Mesenchymal stem cell (in vitro differentiated cells and primary cell): ENCODE results near the gene PTPRR.

Experiments
- DNase-seq: peaks from one replicate; pipeline ENCODE4 v3.0.0-alpha.2; 2013
- H2AFZ ChIP-seq: one replicate; pipeline ENCODE4 v1.6.1; 2013; ENCODE audit warnings: low read depth, mild to moderate bottlenecking, control low read depth, inconsistent platforms, low read length, moderate library complexity
- H2AK5ac ChIP-seq: 2 replicates; pipeline ENCODE4 v1.6.1; 2013; ENCODE audit warnings: low read length, moderate library complexity, mild to moderate bottlenecking, inconsistent platforms; ENCODE audit not compliant: severe bottlenecking
- H2BK120ac ChIP-seq: one replicate; pipeline ENCODE4 v1.6.1; 2013; ENCODE audit warnings: low read depth, mild to moderate bottlenecking, inconsistent platforms, low read length, moderate library complexity
- H2BK12ac ChIP-seq, 2 experiments: one replicate each; pipeline ENCODE4 v1.6.1; 2013; ENCODE audit warnings: inconsistent platforms in 2 of 2, low read length in 2 of 2, mild to moderate bottlenecking in 2 of 2, moderate library complexity in 2 of 2, control low read depth in 1 of 2
- H2BK15ac ChIP-seq: one replicate; pipeline ENCODE4 v1.6.1; 2013; ENCODE audit warnings: mild to moderate bottlenecking, low read depth, inconsistent platforms; ENCODE audit not compliant: poor library complexity, severe bottlenecking
- H2BK5ac ChIP-seq: 2 replicates; pipeline ENCODE4 v1.6.1; 2013; ENCODE audit warnings: low read depth, mild to moderate bottlenecking, low read length, control low read depth, inconsistent platforms; ENCODE audit not compliant: poor library complexity, severe bottlenecking
- H3K14ac ChIP-seq, 2 experiments: one replicate each; pipeline ENCODE4 v1.6.1; 2013; ENCODE audit warnings: inconsistent platforms in 2 of 2, low read length in 2 of 2, control low read depth in 1 of 2, mild to moderate bottlenecking in 1 of 2, moderate library complexity in 1 of 2
- H3K18ac ChIP-seq, 2 experiments: one replicate each; pipeline ENCODE4 v1.6.1; 2013; ENCODE audit warnings: inconsistent platforms in 2 of 2, low read length in 2 of 2, control low read depth in 1 of 2, low read depth in 1 of 2, mild to moderate bottlenecking in 1 of 2
- H3K23ac ChIP-seq, 2 experiments: one replicate each; pipeline ENCODE4 v1.6.1; 2013; ENCODE audit warnings: inconsistent platforms in 2 of 2, low read length in 2 of 2, mild to moderate bottlenecking in 2 of 2, moderate library complexity in 2 of 2, control low read depth in 1 of 2
- H3K27ac ChIP-seq: 2 replicates; pipeline ENCODE4 v1.5.1; 2013; ENCODE audit warnings: mild to moderate bottlenecking, moderate library complexity, low read length, control low read depth, inconsistent platforms; ENCODE audit not compliant: poor library complexity, severe bottlenecking
- H3K27me3 ChIP-seq, 2 experiments: 2 replicates each; pipeline versions ENCODE4 v1.6.1 to v1.7.0; 2013; ENCODE audit warnings: low read length in 2 of 2, mild to moderate bottlenecking in 2 of 2, moderate library complexity in 2 of 2, control low read depth in 1 of 2, inconsistent platforms in 1 of 2; ENCODE audit not compliant: control insufficient read depth in 1 of 2, insufficient read depth in 1 of 2
- H3K36me3 ChIP-seq, 2 experiments: 2 replicates each; pipeline versions ENCODE4 v1.6.1 to v1.7.0; 2013; ENCODE audit warnings: low read length in 2 of 2, control low read depth in 1 of 2, inconsistent platforms in 1 of 2, low read depth in 1 of 2, mild to moderate bottlenecking in 1 of 2; ENCODE audit not compliant: insufficient read depth in 2 of 2, control insufficient read depth in 1 of 2
- H3K4ac ChIP-seq, 2 experiments: one replicate each; pipeline ENCODE4 v1.6.1; 2013; ENCODE audit warnings: inconsistent platforms in 2 of 2, low read length in 2 of 2, mild to moderate bottlenecking in 2 of 2, moderate library complexity in 2 of 2, control low read depth in 1 of 2, low read depth in 1 of 2
- H3K4me1 ChIP-seq: 2 replicates; pipeline ENCODE4 v1.6.1; 2013; ENCODE audit warnings: low read depth, low read length, control low read depth; ENCODE audit not compliant: control insufficient read depth, insufficient read depth
- H3K4me2 ChIP-seq: 2 replicates; pipeline ENCODE4 v1.6.1; 2013; ENCODE audit warnings: low read length, mild to moderate bottlenecking, inconsistent platforms; ENCODE audit not compliant: poor library complexity, severe bottlenecking
- H3K4me3 ChIP-seq, 2 experiments: 2 replicates each; pipeline versions ENCODE4 v1.5.1 to v1.7.0; 2013; ENCODE audit warnings: low read length in 2 of 2, mild to moderate bottlenecking in 2 of 2, control low read depth in 1 of 2, low read depth in 1 of 2; ENCODE audit not compliant: insufficient read depth in 1 of 2
- H3K79me1 ChIP-seq: replicated peaks from 2 replicates; pipeline ENCODE4 v1.6.1; 2013; ENCODE audit warnings: mild to moderate bottlenecking, control low read depth, low read length, inconsistent platforms; ENCODE audit not compliant: poor library complexity, severe bottlenecking
- H3K9ac ChIP-seq: 2 replicates; pipeline ENCODE4 v1.7.0; 2013; ENCODE audit warnings: mild to moderate bottlenecking, low read length, moderate library complexity
- H3K9me3 ChIP-seq: 2 replicates; pipeline ENCODE4 v1.7.0; 2013; ENCODE audit warnings: mild to moderate bottlenecking, low read length; ENCODE audit not compliant: control insufficient read depth
- H4K8ac ChIP-seq: one replicate; pipeline ENCODE4 v1.6.1; 2013; ENCODE audit warnings: inconsistent platforms, mild to moderate bottlenecking, low read length, moderate library complexity
- H4K91ac ChIP-seq: one replicate; pipeline ENCODE4 v1.6.1; 2013; ENCODE audit warnings: mild to moderate bottlenecking, low read length, inconsistent platforms
- WGBS: methylation state at CpG from one replicate; pipeline ENCODE4 v1.1.7; 2013; ENCODE audit warnings: mixed read lengths; 5-methylcytosine and 5-hydroxymethylcytosine counted together

The PTPRR gene

DNA sequence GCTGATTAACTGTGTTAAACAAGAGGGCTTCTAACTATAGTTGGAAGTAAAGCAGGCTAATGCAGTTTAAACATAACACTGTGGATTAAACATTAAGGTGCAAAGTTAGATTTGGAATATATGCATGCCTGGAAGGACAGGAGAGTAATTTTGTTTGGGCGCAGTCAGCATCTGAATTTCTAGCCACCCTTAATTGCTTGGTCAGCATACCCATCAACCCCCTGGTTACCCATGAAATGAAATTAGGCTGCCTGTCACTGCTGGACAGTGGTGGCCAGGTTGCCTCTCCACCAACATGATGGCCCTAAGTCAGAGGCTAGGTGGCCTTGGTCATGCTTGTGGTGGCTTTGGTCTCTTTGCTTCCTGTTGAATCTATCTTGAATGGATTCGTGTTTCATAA lies 253.3 kb downstream of the PTPRR start:
- no peaks in the 10 kb centered on the region for H3K27me3 ChIP-seq

DNA sequence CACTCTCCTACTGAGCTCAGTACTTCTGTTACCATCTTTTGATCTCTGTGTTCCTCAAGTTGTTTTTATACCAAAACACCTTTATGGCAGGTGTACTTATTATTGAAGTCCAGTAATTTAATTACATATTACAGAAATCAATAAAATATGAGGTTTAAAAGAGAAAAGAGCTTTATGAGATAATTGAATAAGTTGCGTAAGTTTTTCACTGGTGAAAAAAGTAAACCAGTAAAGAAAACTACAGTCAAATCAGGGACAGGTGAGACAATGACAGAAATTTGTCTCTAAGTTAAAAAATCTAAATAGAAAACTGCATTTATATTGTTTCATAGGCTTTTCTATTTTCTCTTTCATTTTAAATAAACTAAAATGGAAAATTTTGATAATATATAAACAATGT lies 254.2 kb downstream of the PTPRR start:
- no peaks in the 10 kb centered on the region for H3K36me3 ChIP-seq
- H3K4ac ChIP-seq = no peak overlapping the region
- H4K8ac ChIP-seq = no peak overlapping the region
- no peak overlapping the region for H3K14ac ChIP-seq
- no CpG with 5 or more reads among the region's 1 CpG for WGBS
- H3K9ac ChIP-seq = no peak overlapping the region
- no peak overlapping the region for H3K4me3 ChIP-seq
- no peak overlapping the region for H2BK12ac ChIP-seq
- no peak overlapping the region for H3K4me2 ChIP-seq
- no peak for DNase-seq
- H3K27me3 ChIP-seq = no peaks in the 10 kb centered on the region
- no peak overlapping the region for H3K18ac ChIP-seq
- H3K79me1 ChIP-seq = no peaks in the 10 kb centered on the region
- H3K4me1 ChIP-seq = peaks cover 2% of the 10 kb centered on the region
- H2BK15ac ChIP-seq = no peak overlapping the region
- H2BK5ac ChIP-seq = no peak overlapping the region
- no peak overlapping the region for H4K91ac ChIP-seq
- no peak overlapping the region for H2BK120ac ChIP-seq
- no peak overlapping the region for H2AFZ ChIP-seq
- H3K9me3 ChIP-seq = no peaks in the 10 kb centered on the region
- no peak overlapping the region for H3K27ac ChIP-seq
- no peak overlapping the region for H3K23ac ChIP-seq
- no peak overlapping the region for H2AK5ac ChIP-seq

More for the DNA sequence above, 253.3 kb downstream of the PTPRR start:
- Histone ChIP-seq H3K4me3 (no peak overlapping the region), H3K4me2 (no peak overlapping the region), H2BK5ac (no peak overlapping the region), H3K36me3 (no peaks in the 10 kb centered on the region), H2AK5ac (no peak overlapping the region), H3K18ac (no peak overlapping the region), H3K4me1 (no peaks in the 10 kb centered on the region), H4K91ac (no peak overlapping the region), H2BK120ac (no peak overlapping the region), H2BK12ac (no peak overlapping the region), H3K27ac (no peak overlapping the region), H3K14ac (no peak overlapping the region), H3K23ac (no peak overlapping the region), H3K4ac (no peak overlapping the region), H3K79me1 (no peaks in the 10 kb centered on the region), H3K9me3 (no peaks in the 10 kb centered on the region), H2AFZ (no peak overlapping the region), H3K9ac (no peak overlapping the region), H2BK15ac (no peak overlapping the region), H4K8ac (no peak overlapping the region)
- WGBS = 94% methylated on average over 2 of the region's 2 CpGs
- DNase-seq = no peak

DNA sequence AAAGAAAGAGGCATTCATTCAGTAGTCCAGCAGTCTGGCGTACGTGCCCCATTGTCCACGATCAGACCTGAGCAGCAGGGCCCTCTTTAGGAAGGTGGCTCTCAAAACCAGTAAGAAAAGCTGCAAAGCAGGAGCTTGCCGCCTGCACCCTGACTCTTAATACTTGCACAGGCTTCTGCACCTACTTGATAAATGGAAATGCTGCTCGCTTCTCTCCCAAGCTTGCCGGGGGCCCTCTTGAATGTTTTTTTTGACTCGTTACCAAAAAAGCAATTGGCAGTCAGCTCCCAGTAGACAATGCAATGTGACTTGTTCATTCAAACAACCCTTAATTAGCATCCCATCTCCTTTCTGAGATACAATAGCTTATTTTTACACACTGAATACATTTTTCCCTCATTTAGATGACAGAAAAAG lies 256.1 kb downstream of the PTPRR start:
- H2BK15ac ChIP-seq = no peak overlapping the region

DNA sequence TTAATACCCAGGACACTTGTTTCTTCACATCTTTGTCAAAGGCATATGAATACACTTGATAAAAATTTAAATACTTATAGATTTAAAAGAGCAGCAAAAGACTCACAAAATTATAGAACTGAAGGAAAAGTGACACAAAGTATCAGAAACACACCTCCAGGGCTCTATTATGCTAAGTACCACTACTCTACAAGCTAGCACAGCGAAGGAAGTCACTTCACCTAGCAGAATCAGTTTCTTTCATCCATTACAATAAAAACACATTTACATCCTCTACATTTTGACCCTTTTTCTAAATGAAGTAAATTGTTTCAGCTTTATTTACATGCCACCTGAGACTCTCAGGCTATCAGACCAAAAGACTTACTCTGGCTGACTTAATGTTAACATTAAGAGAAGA lies 256.7 kb downstream of the PTPRR start:
- Histone ChIP-seq H2BK12ac (no peak overlapping the region), H3K9me3 (no peaks in the 10 kb centered on the region), H3K4me2 (no peak overlapping the region), H3K4me3 (no peak overlapping the region), H3K23ac (no peak overlapping the region), H3K36me3 (no peaks in the 10 kb centered on the region), H2BK120ac (no peak overlapping the region), H2AK5ac (no peak overlapping the region), H3K79me1 (no peaks in the 10 kb centered on the region), H3K27ac (no peak overlapping the region), H4K8ac (no peak overlapping the region), H2BK15ac (no peak overlapping the region), H3K4ac (no peak overlapping the region), H3K14ac (no peak overlapping the region), H2BK5ac (no peak overlapping the region), H3K18ac (no peak overlapping the region), H3K27me3 (no peaks in the 10 kb centered on the region), H2AFZ (no peak overlapping the region), H3K9ac (no peak overlapping the region), H4K91ac (no peak overlapping the region), H3K4me1 (peaks cover 4% of the 10 kb centered on the region)
- DNase-seq = no peak
- WGBS = 59% methylated on average over 1 of the region's 1 CpG

More for the DNA sequence above, 256.1 kb downstream of the PTPRR start:
- no peaks in the 10 kb centered on the region for H3K9me3 ChIP-seq
- no peak overlapping the region for H4K8ac ChIP-seq
- H2AFZ ChIP-seq = no peak overlapping the region
- no peaks in the 10 kb centered on the region for H3K79me1 ChIP-seq
- H3K23ac ChIP-seq = no peak overlapping the region
- peaks cover 4% of the 10 kb centered on the region for H3K4me1 ChIP-seq
- 74% methylated on average over 7 of the region's 7 CpGs for WGBS
- H3K14ac ChIP-seq = no peak overlapping the region
- H4K91ac ChIP-seq = no peak overlapping the region
- H3K18ac ChIP-seq = no peak overlapping the region
- no peaks in the 10 kb centered on the region for H3K36me3 ChIP-seq
- no peak overlapping the region for H3K4me3 ChIP-seq
- no peak for DNase-seq
- H2AK5ac ChIP-seq = no peak overlapping the region
- no peak overlapping the region for H3K9ac ChIP-seq
- H3K4me2 ChIP-seq = no peak overlapping the region
- H2BK5ac ChIP-seq = no peak overlapping the region
- H2BK12ac ChIP-seq = no peak overlapping the region
- H3K27ac ChIP-seq = no peak overlapping the region
- H3K27me3 ChIP-seq = no peaks in the 10 kb centered on the region
- no peak overlapping the region for H3K4ac ChIP-seq
- H2BK120ac ChIP-seq = no peak overlapping the region
